Endothelial cell of umbilical vein (primary cell): Measurements from ENCODE around the gene EVC2. TPM values are rescaled to one million over a fixed set of nuclear protein-coding genes. Genes with fewer than 3 reads are reported as not detected.

ENCODE experiments used
- BruUV-seq: library from RNA; stranded (reverse); fragments of 400-500 nt; replicated peaks from 2 replicates; lab custom pipeline; 2021; lab: Mats Ljungman, UMichigan
- CTCF ChIA-PET: fragments of 300-600, 350-600 bp; sonication (Branson Sonifier 250); formaldehyde crosslinking; loops from one replicate; lab custom pipeline; 2021; ENCODE audit warnings: antibody characterized with exemption, inconsistent platforms; lab: Charles Lee
- POLR2A ChIA-PET: fragments of 300-600, 350-600 bp; sonication (Branson Sonifier 250); formaldehyde crosslinking; loops from one replicate; lab custom pipeline; 2021; ENCODE audit warnings: antibody characterized with exemption, inconsistent platforms; lab: Charles Lee
- DNase-seq: peaks from one replicate; pipeline ENCODE4 v3.0.0-alpha.2; 2011; ENCODE audit warnings: low read depth, low spot score
- FAIRE-seq: peaks from 2 replicates; lab custom pipeline; 2011; peaks lifted over from hg19 to GRCh38; lab: Jason Lieb, UNC
- H2AFZ ChIP-seq: 2 replicates; pipeline ENCODE4 v1.6.0; 2012; ENCODE audit warnings: low read depth, low read length, control low read depth, inconsistent platforms
- H3K27ac ChIP-seq: 2 replicates; pipeline ENCODE4 v1.5.1; 2011; ENCODE audit warnings: low read depth, mild to moderate bottlenecking, control low read depth, low read length, moderate library complexity; ENCODE audit not compliant: insufficient read depth
- H3K27me3 ChIP-seq, 2 experiments: 2 replicates each; pipeline versions ENCODE4 v1.6.0 to v1.6.1; 2011; ENCODE audit warnings: low read length in 2 of 2, mixed read lengths in 1 of 2; ENCODE audit not compliant: control insufficient read depth in 2 of 2, insufficient read depth in 2 of 2
- H3K36me3 ChIP-seq, 2 experiments: 2 replicates in 1 of 2; 3 replicates in 1 of 2; pipeline ENCODE4 v1.5.1; 2011; ENCODE audit warnings: low read length in 2 of 2, mild to moderate bottlenecking in 1 of 2, moderate library complexity in 1 of 2; ENCODE audit not compliant: control insufficient read depth in 2 of 2, insufficient read depth in 2 of 2; ENCODE audit errors: extremely low read depth in 1 of 2
- H3K4me1 ChIP-seq: 3 replicates; pipeline ENCODE4 v1.5.1; 2011; ENCODE audit warnings: mild to moderate bottlenecking, low read length; ENCODE audit not compliant: control insufficient read depth, insufficient read depth; ENCODE audit errors: extremely low read depth
- H3K4me2 ChIP-seq: 2 replicates; pipeline ENCODE4 v1.6.1; 2011; ENCODE audit warnings: low read length, control low read depth, mixed read lengths; ENCODE audit not compliant: insufficient read depth
- H3K4me3 ChIP-seq, 3 experiments: fragments of 200-600 bp in 1 of 3; sonication (generic), shearing (Covaris generic) in 1 of 3; replicated peaks in 1 of 3; 2 replicates each; pipeline ENCODE4 v1.5.1; 2011 to 2016; ENCODE audit warnings: control low read depth in 3 of 3, low read length in 3 of 3, mild to moderate bottlenecking in 2 of 3, inconsistent platforms in 1 of 3, low read depth in 1 of 3, moderate library complexity in 1 of 3; ENCODE audit not compliant: insufficient read depth in 1 of 3
- H3K79me2 ChIP-seq: 2 replicates; pipeline ENCODE4 v1.6.0; 2012; ENCODE audit warnings: low read length, inconsistent platforms; ENCODE audit not compliant: control insufficient read depth, insufficient read depth
- H3K9ac ChIP-seq: replicated peaks from 2 replicates; pipeline ENCODE3; 2011; ENCODE audit warnings: low read length, control low read depth; ENCODE audit not compliant: insufficient read depth; ENCODE audit errors: extremely low read depth
- H3K9me1 ChIP-seq: replicated peaks from 3 replicates; pipeline ENCODE4 v1.6.0; 2011; ENCODE audit warnings: mild to moderate bottlenecking, low read length; ENCODE audit not compliant: control insufficient read depth, insufficient read depth; ENCODE audit errors: extremely low read depth
- H3K9me3 ChIP-seq: replicated peaks from 2 replicates; pipeline ENCODE4 v1.5.1; 2012; ENCODE audit warnings: low read length, inconsistent platforms; ENCODE audit not compliant: control insufficient read depth, insufficient read depth
- H4K20me1 ChIP-seq: replicated peaks from 2 replicates; pipeline ENCODE3; 2011; ENCODE audit warnings: mild to moderate bottlenecking, low read length; ENCODE audit not compliant: control insufficient read depth, insufficient read depth; ENCODE audit errors: extremely low read depth
- EZH2 ChIP-seq: IDR thresholded peaks from 2 replicates; pipeline ENCODE4 v1.6.1; 2012; ENCODE audit warnings: borderline replicate concordance, low read depth, mild to moderate bottlenecking, moderate library complexity, low read length, inconsistent platforms; ENCODE audit not compliant: severe bottlenecking
- FOS ChIP-seq: IDR thresholded peaks from 2 replicates; pipeline ENCODE4 v1.6.1; 2011; ENCODE audit warnings: mild to moderate bottlenecking, low read length, moderate library complexity, borderline replicate concordance; ENCODE audit not compliant: insufficient read depth
- dilution Hi-C: fragments of 300-500 bp; cut with MboI; formaldehyde crosslinking; loops from one replicate; pipeline ENCODE4 v1.15.0; 2019; ENCODE audit warnings: low sequenced_read_pairs; ENCODE audit not compliant: extremely low pct_ligation_motif_present
- intact Hi-C: fragments of 100-400 bp; cut with micrococcal nuclease; formaldehyde crosslinking; loops from one replicate; pipeline ENCODE4 v1.10.0; 2022
- polyA plus RNA-seq, 4 experiments: library from polyadenylated mRNA; depleted of rRNA in 3 of 4; stranded (reverse) in 3 of 4; unstranded in 1 of 4; fragments of >200 nt; gene quantifications; 2 replicates each; pipeline versions ENCODE4 v1.2.1 to v1.2.3, GENCODE V29; 2011 to 2012; ENCODE audit warnings: missing spikeins in 1 of 4
- total RNA-seq: library from RNA; stranded (reverse); gene quantifications from 2 replicates; pipeline ENCODE4 v1.2.3, GENCODE V29; 2021
- TF ChIP-seq, protein P1 (sequence below), 2 donors: IDR thresholded peaks; 1 replicate in 1 of 2; 2 replicates in 1 of 2; pipeline ENCODE4 v1.5.1; 2011; ENCODE audit warnings: low read length in 2 of 2, mild to moderate bottlenecking in 2 of 2, moderate library complexity in 2 of 2, control low read depth in 1 of 2, inconsistent platforms in 1 of 2, low read depth in 1 of 2; ENCODE audit not compliant: insufficient read depth in 1 of 2; ENCODE audit errors: extremely low read depth in 1 of 2

The EVC2 gene
- total and polyA plus RNA-seq, 2 donors (not counting 3 experiments of a cell fraction or from before 2014, with no cell fraction given): 1.7 to 8.8 TPM

DNA sequence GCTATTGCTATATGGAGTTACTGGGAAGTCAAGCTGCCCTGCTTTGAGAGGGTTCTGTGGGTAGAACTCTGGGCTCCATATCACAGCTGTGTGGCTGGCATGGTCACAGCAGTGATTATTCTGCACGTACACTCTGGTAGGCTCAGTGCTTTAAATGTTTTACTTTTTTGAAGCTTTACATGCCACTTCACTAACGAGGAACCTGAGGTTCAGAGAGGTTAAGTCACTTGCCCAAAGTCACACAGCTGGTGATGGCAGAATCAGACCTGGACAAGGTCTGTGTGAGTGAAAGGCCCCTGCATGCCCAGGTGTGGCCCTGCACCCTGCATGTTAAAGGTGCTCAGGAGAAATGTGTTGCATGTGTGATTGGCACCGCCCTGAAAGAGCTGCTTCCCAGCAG lies 27.1 kb upstream of the EVC2 start:
- Histone ChIP-seq H3K36me3 (peaks cover 6 to 15% of the 10 kb centered on the region in 2 experiments), H3K27ac (no peak overlapping the region), H3K4me2 (no peak overlapping the region), H3K4me1 (no peaks in the 10 kb centered on the region), H3K9me1 (no peaks in the 10 kb centered on the region), H3K9me3 (no peaks in the 10 kb centered on the region), H4K20me1 (no peaks in the 10 kb centered on the region), H2AFZ (no peak overlapping the region), H3K27me3 (no peaks in the 10 kb centered on the region), H3K79me2 (no peaks in the 10 kb centered on the region), H3K9ac (no peak overlapping the region), H3K4me3 (no peak overlapping the region)
- DNase-seq (no peak), FAIRE-seq (no peak)
- dilution Hi-C loops (no loop called here), intact Hi-C loops (no loop called here)
- ChIA-PET CTCF (interaction anchor here (0.6 to 1.4 kb wide), 2 partner anchors 13 to 1228 kb away, joined by 3 read pairs; no protein-coding TSS in a partner anchor), POLR2A (no interaction called here)
- TF ChIP-seq, protein P1, sequence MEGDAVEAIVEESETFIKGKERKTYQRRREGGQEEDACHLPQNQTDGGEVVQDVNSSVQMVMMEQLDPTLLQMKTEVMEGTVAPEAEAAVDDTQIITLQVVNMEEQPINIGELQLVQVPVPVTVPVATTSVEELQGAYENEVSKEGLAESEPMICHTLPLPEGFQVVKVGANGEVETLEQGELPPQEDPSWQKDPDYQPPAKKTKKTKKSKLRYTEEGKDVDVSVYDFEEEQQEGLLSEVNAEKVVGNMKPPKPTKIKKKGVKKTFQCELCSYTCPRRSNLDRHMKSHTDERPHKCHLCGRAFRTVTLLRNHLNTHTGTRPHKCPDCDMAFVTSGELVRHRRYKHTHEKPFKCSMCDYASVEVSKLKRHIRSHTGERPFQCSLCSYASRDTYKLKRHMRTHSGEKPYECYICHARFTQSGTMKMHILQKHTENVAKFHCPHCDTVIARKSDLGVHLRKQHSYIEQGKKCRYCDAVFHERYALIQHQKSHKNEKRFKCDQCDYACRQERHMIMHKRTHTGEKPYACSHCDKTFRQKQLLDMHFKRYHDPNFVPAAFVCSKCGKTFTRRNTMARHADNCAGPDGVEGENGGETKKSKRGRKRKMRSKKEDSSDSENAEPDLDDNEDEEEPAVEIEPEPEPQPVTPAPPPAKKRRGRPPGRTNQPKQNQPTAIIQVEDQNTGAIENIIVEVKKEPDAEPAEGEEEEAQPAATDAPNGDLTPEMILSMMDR (IDR thresholded peaks at IDR 0.05; ENCODE audit: extremely low read depth in 1 of 2, insufficient read depth in 1 of 2, low read depth in 1 of 2, low read length in 2 of 2): no peak
- BruUV-seq: no TSS peak

DNA sequence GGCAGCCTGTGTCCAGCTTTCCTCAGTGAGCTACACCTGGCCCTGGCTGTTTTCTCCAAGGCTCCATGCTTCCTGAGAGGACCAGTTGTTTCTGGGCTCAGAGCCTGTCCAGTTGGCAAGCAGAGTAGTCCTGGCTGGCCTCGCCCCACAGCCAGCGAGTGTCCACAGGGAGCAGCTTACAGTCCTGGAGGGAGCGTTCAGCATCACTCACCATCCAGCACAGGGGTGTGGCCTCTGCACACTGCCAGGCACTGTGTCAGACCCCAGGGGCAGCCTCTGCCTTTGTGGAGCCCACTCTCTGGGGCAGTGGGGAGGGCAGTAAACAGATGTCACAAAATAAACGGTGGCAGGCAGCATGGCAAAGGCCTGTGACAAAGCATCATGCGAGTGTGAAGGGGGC lies 26.5 kb upstream of the EVC2 start:
- intact Hi-C loops: no loop called here
- Histone ChIP-seq H4K20me1 (no peaks in the 10 kb centered on the region), H2AFZ (no peak overlapping the region), H3K27ac (no peak overlapping the region), H3K9me3 (no peaks in the 10 kb centered on the region), H3K9me1 (no peaks in the 10 kb centered on the region), H3K4me1 (no peaks in the 10 kb centered on the region), H3K36me3 (peaks cover 6 to 18% of the 10 kb centered on the region in 2 experiments), H3K4me3 (no peak overlapping the region), H3K4me2 (no peak overlapping the region), H3K27me3 (no peaks in the 10 kb centered on the region), H3K9ac (no peak overlapping the region), H3K79me2 (no peaks in the 10 kb centered on the region)
- no peak for FAIRE-seq
- TF ChIP-seq EZH2 (no peak), FOS (no peak)
- dilution Hi-C loops: no loop called here
- DNase-seq: no peak
- ChIA-PET POLR2A (no interaction called here), CTCF (interaction anchor here (0.9 to 1.4 kb wide), 2 partner anchors 13 to 51 kb away, joined by 3 read pairs; no protein-coding TSS in a partner anchor)
- BruUV-seq: no TSS peak
